Vagina (tissue), 2 donors: ENCODE results near the gene DPF1.

ENCODE experiments used
- POLR2AphosphoS5 ChIP-seq, 2 donors: sonication (generic); formaldehyde crosslinking; IDR thresholded peaks; one replicate each; pipeline ENCODE4 v1.9.0; 2017; ENCODE audit warnings: antibody characterized with exemption in 2 of 2, mild to moderate bottlenecking in 2 of 2, low read depth in 1 of 2; ENCODE audit not compliant: insufficient read depth in 1 of 2
- TF ChIP-seq, protein P1 (sequence below), 3 experiments: fragments of 450-650 bp in 2 of 3; fragments of 200-600 bp in 1 of 3; sonication (generic) in 1 of 3; IDR thresholded peaks; one replicate each; pipeline ENCODE4 v1.5.1; 2017 to 2019; ENCODE audit warnings: antibody characterized with exemption in 3 of 3, mild to moderate bottlenecking in 2 of 3, moderate library complexity in 2 of 3

DNA sequence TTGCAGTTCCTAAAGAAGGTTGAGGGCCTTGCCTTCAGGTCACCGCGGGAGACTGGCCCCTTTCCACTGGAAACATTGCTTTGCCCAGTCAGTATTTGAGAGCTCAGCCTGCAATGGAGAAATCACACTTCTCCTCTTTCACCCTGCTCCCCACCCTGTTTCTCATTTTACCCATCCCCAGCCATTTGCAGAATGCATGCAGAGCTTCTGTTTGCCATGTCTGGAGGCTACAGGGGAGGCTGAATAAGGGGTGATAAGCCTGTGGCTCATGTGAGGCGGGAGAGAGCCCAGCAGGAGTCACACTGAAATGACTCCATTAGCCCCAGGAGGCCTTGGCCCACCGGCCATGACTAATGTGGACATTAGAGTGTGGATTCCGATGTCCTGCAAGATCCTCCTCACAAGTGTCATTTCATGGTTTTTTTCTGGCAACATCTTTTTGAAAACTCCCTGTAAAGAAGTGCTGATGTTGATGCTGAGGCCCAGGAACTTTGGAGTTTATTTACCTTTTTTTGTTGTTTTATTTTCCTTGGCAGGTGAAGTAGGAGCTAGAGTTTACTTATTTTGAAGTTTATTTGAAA lies 46.7 kb upstream of the DPF1 start:
- TF ChIP-seq, protein P1, sequence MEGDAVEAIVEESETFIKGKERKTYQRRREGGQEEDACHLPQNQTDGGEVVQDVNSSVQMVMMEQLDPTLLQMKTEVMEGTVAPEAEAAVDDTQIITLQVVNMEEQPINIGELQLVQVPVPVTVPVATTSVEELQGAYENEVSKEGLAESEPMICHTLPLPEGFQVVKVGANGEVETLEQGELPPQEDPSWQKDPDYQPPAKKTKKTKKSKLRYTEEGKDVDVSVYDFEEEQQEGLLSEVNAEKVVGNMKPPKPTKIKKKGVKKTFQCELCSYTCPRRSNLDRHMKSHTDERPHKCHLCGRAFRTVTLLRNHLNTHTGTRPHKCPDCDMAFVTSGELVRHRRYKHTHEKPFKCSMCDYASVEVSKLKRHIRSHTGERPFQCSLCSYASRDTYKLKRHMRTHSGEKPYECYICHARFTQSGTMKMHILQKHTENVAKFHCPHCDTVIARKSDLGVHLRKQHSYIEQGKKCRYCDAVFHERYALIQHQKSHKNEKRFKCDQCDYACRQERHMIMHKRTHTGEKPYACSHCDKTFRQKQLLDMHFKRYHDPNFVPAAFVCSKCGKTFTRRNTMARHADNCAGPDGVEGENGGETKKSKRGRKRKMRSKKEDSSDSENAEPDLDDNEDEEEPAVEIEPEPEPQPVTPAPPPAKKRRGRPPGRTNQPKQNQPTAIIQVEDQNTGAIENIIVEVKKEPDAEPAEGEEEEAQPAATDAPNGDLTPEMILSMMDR (IDR thresholded peaks at IDR 0.05) = no peak
- no peak for TF ChIP-seq POLR2AphosphoS5 (IDR thresholded peaks at IDR 0.05; ENCODE audit: insufficient read depth in 1 of 2, low read depth in 1 of 2)
